Cerebellar cortex (tissue), 1 donor: ENCODE measurements around the gene RPRD1B.

Source experiments
- DNase-seq: peaks from one replicate; pipeline ENCODE4 v3.0.0-alpha.2; 2015; ENCODE audit warnings: low spot score

The RPRD1B gene

DNA sequence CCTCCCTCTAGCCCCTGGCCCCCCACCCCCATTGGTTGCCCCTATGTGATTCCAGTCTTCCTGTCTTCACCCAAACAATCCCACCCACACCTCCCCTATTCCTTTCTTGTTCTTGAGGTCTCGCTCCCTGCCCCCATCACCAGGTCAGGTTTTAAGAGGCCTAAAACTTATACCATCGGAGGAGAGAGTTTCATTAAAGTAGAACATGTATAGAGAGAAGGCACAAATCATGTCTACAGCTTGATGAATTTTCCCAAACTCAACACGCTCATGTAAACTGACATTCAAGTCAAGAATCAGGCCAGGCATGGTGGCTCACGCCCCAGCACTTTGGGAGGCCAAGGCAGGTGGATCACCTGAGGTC is 87.1 kb downstream of the RPRD1B start:
- DNase-seq: no peak

GRCh38 chr20:38121741-38122140 is 88.2 kb downstream of the RPRD1B start:
- no peak for DNase-seq

DNA sequence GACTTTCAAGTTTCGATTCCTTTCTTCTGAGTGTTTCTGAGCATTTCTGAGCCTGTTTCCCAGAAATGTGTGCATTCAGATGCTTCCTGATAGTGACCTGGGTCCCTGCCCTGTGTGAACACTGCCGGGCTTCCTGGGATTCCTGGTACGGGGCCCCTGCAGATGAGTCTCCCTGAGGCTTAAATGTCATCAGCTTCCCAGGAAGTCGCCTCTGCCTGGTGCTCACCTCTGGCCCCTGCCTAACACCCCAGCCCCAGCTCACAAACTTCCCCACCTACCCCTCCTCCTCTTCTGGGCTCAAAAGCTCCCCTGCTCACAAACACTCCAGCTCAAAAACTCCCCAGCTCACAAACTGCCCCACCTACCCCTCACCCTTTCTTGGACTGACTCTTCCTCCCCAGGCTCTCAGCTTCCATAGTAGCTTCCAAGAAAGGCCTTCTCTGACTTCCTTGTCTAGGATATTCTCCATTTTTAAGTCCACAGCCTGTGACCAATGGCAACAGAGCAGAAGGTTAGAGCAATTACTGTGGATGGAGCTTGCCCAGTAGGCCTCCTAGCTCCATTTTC is 89.6 kb downstream of the RPRD1B start:
- no peak for DNase-seq

DNA sequence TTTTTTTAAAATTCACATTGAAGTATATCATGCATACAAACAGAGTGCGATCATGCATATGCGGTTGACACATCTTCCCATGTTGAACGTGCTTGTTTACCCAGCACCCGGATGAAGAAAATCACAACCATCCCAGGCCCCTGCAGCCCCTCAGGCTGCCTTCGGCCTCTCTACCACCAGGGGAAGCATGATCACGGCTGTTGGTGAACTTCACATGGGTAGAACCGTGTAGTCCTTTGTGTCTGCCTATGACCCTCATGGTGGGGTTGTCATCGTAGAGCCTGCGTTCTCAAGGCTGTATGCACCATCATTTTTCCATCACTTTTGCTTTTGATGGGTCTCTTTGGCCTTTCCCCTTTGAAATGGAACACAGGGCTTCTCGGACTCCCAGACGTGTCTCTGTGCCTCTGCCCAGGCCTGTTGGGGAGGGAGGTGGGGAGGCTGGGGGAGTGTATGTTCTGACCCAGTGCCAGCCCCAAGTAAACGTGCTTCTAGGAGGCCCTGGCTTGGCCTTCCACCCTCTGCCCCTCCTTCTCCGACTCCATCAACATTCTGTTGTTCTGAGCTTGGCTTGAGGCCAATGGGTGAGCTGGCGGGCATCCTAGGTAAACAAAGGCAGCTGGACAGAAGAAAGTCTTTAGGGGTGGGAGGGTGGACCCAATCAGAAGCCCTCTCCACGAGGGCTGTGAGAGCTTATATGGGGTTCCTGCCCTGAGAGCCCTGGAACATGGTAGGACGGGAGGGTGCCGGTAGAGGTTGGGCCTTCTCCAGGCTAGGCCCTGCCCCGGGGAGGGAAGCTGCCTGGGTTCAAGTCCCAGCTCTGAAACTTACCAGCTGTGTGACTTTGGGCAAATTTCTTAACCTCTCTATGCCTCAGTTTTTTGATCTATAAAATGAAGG is 91.9 kb downstream of the RPRD1B start:
- DNase-seq: no peak

DNA sequence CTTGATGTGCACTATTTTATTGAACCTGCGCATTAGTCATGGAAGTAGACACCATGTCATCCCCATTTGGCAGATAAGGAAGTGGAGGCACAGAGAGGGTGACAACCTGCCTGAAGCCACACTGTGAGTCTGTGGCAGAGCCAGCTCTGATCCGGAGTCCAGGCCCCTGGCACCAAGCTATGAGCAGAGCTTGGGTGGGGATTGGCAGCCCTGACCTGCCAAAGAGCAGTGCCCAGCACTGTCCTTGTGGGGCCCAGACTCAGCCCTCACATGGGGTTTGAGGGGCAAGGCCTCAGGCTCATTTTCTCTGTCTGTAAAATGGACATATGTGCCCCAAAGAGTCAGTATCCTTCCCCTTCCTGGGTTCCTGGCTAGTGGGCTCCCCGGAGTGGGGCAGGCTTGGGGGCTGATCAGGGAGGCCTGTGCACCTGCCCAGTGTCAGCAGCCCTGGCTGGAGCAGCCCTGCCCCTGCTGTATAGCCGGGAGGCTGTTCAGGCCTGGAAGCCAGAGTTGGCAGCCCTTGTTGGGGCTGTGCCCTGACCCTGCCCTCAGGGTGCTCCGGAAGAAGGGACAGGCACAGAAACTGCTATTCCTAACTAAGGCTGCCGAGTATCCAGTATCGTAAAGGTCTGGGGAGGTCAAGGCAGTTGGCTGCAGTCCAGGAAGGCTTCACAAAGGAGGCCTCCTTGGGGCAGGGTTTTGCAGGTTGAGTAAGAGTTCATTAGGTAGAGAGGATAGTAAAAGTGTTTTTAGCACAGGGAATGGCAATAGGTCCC is 92.8 kb downstream of the RPRD1B start:
- DNase-seq: no peak

DNA sequence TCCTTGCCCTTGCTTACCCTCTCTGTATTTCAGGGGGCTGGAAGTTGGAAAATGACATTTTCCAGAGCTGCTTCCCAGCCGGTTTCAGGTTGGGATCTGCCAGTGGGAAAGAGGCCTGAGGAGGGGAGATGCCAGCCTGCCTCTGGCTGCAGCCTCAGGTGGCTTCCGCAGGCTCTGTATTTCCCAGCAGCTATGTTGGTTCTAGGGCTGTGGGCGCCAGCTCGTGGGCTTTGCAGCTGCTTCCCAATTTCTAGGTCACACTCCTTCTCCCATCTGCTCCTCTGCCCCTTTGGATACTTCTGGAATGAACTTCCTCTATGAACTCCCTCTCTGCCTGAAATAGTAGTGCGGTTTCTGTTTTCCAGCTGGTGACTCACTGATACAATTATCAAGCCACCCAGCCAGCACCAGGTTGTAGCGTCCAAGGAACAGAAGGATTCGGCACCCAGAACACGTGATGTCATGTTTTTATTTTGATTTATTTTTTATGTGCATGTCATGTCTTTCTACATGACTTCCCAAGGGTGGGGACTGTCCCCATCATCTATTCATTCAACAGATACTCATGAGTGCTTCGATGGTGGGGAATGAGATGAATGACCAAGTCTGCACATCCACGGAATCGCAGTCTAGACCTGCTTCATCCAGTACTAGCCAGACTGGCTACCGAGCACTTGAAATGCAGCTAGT is 93.5 kb downstream of the RPRD1B start:
- no peak for DNase-seq

DNA sequence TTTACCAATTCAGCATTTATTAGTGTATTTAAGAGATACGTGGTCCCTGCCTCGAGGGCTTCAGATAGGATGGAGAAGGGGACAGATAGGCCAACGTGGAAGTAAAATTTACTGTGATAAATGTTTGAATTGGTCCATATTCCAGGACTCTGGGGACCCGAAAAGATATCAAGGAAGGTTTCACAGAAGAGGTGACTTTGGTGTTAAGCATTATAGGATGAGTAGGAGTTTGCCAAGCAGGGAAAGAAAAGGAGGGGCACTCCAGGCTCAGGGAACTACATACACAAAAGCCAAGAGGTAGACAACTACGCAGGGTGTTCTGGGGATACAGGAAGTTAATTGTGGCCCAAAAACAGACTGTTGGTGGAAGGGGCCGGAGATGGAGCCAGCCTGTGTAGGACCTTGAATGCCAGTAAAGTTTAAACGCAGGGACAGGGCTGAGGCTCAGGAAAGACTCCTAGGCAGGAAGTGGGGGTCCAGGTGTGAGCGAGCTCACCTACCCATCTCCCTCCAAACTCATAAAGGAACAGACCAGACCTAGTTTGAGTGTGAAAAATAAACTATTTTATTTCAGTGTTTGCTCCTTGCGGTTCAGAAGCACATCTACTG is 94.5 kb downstream of the RPRD1B start:
- DNase-seq: no peak

- DNase-seq: no peak
These were observed 95.1 kb downstream of the RPRD1B start for GRCh38 chr20:38128691-38129090.

- DNase-seq: no peak
These were observed 95.8 kb downstream of the RPRD1B start for GRCh38 chr20:38129248-38129865.

GRCh38 chr20:38129893-38130609 is 96.5 kb downstream of the RPRD1B start:
- DNase-seq: no peak

GRCh38 chr20:38130687-38131587 is 97.4 kb downstream of the RPRD1B start:
- DNase-seq: no peak

DNA sequence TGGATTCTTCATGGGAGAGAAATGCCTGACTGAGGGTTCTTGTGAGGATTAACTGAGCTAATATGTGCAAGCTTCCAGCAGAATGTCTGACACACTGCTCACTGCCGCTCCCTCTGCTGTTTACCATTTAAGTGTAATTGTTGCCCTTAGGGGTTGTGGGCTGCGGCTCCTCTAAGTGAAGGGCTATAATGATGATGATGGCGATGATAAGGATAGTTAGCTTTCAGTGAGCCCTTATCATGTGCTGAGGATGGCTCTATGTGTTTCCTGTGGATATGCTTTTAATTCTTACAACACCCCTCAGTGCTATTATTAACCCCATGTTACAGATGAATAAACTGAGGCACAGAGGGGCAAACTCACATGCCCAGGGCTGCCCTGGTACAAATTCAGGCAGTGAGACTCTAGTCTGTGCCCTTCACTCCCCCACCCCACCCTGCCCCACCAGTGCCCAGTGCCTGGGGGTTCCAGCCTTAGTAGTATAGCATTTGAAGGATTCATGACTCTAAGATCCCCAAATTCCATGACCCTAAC is 98.1 kb downstream of the RPRD1B start:
- no peak for DNase-seq

DNA sequence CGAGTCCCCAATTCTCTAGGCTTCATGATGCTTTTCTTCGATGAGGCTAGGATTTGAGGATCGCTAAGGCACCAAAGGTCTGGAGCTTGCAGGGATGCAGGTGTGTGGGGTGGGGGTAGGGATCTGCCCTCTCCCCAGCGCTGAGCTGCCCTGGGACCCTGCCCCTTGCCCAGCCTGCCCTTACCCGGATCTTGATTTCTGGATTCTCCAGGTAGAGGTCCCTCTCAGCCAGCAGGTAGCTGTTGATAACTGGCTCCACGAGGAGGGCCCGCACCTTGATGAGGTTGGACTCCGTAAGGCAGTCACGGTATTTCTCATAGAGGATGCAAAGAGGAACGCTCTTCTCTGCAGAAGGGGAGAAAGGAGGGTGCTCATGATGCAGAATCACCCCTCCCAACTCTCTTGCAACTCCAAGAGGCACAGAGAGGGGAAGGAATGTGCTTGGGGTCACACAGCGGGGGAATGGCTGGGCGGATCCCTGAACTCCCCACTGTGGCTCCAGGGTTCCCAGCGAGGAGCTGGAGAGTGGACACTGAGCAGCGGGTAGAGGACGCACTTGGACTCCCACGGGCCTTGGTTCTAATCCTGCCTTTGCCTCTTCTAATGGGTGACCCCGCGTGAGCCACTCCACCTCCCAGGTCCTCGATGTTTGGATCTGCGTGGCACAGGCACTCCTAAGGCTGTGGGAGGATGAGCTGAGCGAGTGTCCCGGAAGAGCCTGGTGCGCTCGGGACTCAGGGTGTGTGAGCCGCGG is 98.8 kb downstream of the RPRD1B start:
- DNase-seq: no peak

GRCh38 chr20:38132910-38133501 is 99.5 kb downstream of the RPRD1B start:
- DNase-seq: no peak

DNA sequence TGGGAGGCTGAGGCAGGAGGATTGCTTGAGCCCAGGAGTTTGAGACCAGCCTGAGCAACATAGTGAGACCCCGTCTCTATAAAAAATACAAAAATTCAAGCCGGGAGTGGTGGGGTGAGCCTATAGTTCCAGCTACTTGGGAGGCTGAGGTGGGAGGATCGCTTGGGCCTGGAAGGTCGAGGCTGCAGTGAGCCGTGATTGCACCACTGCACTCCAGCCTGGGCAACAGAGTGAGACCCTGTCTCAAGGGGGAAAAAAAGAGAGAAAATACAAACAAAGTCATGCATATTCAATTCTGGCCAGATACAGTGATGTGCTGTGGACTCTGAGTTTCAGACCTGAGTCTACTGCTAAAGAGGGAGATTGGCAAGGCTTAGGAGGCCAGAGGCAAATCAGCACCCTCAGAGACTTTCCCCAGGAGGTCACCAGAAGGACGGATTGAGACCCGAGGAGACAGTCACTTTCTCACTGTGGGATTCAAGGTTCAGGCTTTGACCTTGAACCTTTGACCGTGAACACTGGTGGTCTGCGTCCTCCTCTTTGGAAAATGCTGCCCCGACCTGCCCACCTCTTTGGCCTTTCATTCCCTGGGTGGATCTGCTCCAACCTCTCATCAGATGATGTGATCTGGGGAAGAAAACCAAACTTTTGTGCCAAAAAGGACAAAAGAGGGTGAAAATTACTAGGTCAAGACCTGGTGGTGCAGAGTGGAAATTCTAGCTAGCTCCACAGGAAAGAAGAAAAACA is 100.3 kb downstream of the RPRD1B start:
- DNase-seq: no peak

DNA sequence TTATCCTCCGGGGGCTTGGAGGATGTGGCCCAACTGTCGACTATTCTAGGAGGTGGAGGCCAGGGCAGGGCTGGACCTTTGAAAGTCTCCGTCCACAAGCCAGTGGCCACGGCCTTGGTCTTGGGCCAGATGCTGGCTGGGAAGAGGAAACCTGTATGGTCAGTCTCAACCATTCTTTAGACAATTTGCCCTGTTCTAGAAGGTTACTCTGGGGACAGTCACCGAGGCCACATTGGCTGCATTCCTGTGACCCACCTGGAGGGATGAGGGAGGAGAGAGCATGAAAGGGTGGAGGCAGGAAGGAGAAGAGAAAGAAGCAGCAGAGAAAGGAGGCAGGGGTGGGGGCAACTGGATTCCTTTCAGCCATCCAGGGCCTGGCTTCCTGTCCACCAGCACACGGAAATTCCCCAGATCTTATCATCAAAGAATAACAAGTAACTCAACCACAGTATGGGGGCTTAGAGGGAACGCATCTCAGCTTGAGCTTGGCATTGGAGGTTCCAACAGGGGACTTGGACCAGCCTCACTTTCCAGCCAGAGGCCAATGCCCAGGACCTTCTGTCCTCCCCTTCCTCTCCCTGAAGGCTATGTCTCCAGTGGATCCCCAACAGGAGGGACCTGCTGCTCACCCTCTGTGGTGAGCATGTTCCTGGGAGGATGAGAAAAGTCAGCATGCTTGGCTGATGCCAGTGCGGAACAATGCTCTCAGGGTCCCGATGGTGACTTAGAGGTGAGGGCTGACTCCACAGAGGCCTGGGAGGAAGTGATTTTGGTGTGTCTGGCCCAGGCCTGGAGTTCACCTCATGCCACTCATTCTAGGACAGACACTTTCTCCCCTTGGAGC is 101.1 kb downstream of the RPRD1B start:
- no peak for DNase-seq

DNA sequence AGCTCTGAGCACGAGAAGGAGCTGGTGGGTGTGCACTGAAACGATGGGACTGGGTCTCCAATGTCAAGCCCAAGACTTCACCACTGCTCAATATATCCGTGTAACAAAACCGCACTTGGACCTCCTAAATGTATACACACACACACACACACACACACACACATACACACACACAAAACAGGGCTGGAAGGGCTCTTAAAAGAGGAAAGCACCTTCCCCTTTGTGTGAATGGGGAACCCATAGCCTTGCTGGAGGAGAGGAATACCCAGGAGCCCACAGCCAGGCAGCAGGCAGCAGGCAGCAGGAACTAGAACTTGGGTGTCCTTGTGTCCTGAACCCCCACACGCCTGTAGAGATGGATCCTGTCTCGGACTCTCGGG is 101.7 kb downstream of the RPRD1B start:
- DNase-seq: no peak
